ENCODE data around the gene TMEM89.

DNA sequence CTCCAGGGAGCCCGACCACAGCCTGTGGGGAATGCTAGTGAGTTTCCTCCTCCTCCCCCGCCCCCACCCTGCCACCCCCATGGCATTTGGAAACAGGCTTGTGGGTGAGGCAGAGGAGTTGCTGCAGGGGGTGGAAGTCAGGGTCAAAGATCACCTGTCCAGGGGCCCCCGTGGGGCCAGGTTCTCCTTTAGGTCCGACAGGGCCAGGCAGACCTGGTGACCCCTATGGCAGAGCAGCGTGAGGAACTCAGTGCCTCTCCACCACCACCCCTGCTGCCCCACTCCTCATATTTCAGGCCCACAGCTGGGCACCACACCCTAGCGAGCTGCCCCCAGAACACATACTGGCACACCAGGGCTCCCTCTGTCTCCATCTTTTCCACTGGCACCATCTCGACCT, 49.1 kb downstream of the TMEM89 start:
- TF ChIP-seq, protein P1, sequence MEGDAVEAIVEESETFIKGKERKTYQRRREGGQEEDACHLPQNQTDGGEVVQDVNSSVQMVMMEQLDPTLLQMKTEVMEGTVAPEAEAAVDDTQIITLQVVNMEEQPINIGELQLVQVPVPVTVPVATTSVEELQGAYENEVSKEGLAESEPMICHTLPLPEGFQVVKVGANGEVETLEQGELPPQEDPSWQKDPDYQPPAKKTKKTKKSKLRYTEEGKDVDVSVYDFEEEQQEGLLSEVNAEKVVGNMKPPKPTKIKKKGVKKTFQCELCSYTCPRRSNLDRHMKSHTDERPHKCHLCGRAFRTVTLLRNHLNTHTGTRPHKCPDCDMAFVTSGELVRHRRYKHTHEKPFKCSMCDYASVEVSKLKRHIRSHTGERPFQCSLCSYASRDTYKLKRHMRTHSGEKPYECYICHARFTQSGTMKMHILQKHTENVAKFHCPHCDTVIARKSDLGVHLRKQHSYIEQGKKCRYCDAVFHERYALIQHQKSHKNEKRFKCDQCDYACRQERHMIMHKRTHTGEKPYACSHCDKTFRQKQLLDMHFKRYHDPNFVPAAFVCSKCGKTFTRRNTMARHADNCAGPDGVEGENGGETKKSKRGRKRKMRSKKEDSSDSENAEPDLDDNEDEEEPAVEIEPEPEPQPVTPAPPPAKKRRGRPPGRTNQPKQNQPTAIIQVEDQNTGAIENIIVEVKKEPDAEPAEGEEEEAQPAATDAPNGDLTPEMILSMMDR (IDR thresholded peaks at IDR 0.05; ENCODE audit: low read depth, low read length, poor library complexity, severe bottlenecking) = no peak
- no peak for TF ChIP-seq EZH2phosphoT487 (IDR thresholded peaks at IDR 0.05; ENCODE audit: borderline replicate concordance, low read length)
